Dendritic cell treated with granulocyte-macrophage colony-stimulating factor and Interleukin-4, amounts not matched to agents 40 ng/mL and 50 ng/mL, for 4 days (primary cell): ENCODE data around the gene C2CD3.

Source experiments
- H3K27ac Mint-ChIP-seq: one replicate; pipeline ENCODE4 v1.8.0; 2022; ENCODE audit warnings: mild to moderate bottlenecking, mixed read lengths
- H3K27me3 Mint-ChIP-seq: one replicate; pipeline ENCODE4 v1.8.0; 2022; ENCODE audit warnings: mild to moderate bottlenecking, mixed read lengths
- H3K36me3 Mint-ChIP-seq: one replicate; pipeline ENCODE4 v1.8.0; 2022; ENCODE audit warnings: low read depth, mixed read lengths
- H3K4me1 Mint-ChIP-seq: one replicate; pipeline ENCODE4 v1.8.0; 2022; ENCODE audit warnings: low read depth, mixed read lengths
- H3K4me3 Mint-ChIP-seq: one replicate; pipeline ENCODE4 v1.8.0; 2022; ENCODE audit warnings: mild to moderate bottlenecking, moderate library complexity, mixed read lengths
- H3K9me3 Mint-ChIP-seq: one replicate; pipeline ENCODE4 v1.8.0; 2022; ENCODE audit warnings: mixed read lengths
- intact Hi-C: fragments of 100-400 bp; cut with micrococcal nuclease; formaldehyde crosslinking; loops from one replicate; pipeline ENCODE4 v1.15.0; 2022

The C2CD3 gene

DNA sequence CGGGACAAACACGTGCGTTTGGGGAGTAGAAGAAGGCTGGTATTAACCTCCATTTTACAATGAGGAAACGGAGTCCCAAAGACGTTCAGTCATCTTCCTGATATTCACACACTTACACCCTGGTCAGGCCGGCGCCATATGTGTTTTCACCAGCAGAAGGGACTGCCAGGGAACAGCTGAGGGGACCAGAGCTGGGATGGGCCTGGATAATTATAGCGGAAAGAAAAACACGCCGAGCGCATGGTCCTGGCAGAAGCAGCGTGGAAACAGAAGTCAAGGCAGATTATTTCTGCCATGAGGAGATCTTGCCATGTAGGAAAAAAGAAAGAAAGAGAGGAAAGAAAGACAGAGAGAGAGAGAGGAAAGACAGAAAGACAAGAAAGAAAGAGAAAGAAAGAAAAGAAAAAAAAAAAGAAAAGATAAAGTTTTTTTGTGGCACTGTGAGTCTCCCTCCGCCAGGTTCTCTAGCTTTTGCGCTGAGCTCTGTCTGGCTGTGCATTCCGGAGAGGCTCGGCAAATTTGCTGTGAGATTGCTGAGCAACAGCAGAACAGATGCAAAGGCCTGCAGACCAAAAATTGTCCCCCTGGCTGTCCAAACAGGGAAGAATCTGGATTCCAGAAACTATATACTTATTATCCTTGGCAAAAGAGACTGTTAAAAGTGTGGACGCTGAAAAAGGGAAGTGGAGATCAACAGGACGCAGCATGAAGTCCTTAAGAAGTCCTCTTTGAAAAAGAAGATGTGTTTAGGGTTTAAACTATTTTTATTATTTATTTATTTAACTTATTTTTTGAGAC lies 186.9 kb downstream of the C2CD3 start:
- Mint-ChIP-seq H3K4me1 (peaks cover 41% of the 10 kb centered on the region), H3K9me3 (no peaks in the 10 kb centered on the region), H3K4me3 (peak overlapping the region; percentile 96), H3K27me3 (no peaks in the 10 kb centered on the region), H3K27ac (peak overlapping the region; percentile 97), H3K36me3 (peaks cover 43% of the 10 kb centered on the region)
- intact Hi-C loops = loop anchor here (1.0 to 5.0 kb wide), 2 partner anchors 11 to 188 kb away; partner anchors contain the start of genes C2CD3 and PPME1

DNA sequence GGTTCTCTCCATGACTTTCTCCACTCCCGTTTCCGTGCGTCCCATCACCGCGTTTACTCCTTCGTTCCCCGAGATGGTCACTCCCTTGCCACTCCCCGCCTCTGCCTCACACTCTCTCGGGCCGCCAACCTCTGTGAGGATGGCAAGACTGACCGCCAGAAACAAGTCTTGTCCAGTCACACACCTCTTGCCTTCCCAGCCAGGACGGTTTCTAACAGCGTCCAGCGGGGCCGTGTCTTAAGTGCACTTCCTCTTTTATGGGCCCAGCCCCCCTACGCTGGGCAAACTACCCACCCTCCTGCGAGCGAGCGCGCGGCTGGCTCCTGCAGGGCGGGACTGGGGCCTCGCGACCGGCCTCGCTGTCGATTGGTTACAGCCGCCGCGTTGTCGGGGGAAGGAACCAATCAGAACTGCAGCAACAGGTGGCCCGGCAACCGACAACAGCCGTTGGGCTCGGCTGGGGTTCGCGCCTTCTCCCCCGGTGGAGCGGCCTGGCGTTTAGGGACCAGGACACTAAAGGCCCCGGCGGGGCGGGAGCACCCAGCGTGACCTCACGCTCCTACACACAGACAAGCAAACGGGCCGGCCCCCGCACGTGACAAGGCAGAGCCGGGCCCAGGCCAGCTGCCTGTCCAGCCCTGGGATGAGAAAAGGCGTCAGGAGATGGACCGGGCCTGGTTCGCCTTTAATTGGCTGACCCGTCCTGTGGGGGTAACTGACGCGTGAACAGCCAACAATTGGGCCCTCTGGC lies 187.6 kb downstream of the C2CD3 start:
- Mint-ChIP-seq H3K27ac (peak overlapping the region; percentile 97), H3K27me3 (no peaks in the 10 kb centered on the region), H3K36me3 (peaks cover 51% of the 10 kb centered on the region), H3K4me3 (peak overlapping the region; percentile 96), H3K4me1 (peaks cover 48% of the 10 kb centered on the region), H3K9me3 (no peaks in the 10 kb centered on the region)
- intact Hi-C loops = loop anchor here (1.0 to 5.0 kb wide), 2 partner anchors 12 to 189 kb away; partner anchors contain the start of genes C2CD3 and PPME1

GRCh38 chr11:73982595-73982989 lies 188.2 kb downstream of the C2CD3 start, which contains the start of gene UCP2:
Gene UCP2, minus strand, starts transcription at chr11:73982843. Its CDS starts 4,465 bp downstream, at chr11:73978378.
- Mint-ChIP-seq H3K27me3 (no peaks in the 10 kb centered on the region), H3K4me3 (peak within 1 kb of the TSS; percentile 96), H3K4me1 (peaks cover 54% of the 10 kb centered on the region), H3K9me3 (no peaks in the 10 kb centered on the region), H3K36me3 (peaks cover 57% of the 10 kb centered on the region), H3K27ac (peak within 1 kb of the TSS; percentile 97)
- intact Hi-C loops = loop anchor here (5.0 kb wide), 1 partner anchor 190 kb away; the partner anchor contains the start of genes C2CD3 and PPME1

DNA sequence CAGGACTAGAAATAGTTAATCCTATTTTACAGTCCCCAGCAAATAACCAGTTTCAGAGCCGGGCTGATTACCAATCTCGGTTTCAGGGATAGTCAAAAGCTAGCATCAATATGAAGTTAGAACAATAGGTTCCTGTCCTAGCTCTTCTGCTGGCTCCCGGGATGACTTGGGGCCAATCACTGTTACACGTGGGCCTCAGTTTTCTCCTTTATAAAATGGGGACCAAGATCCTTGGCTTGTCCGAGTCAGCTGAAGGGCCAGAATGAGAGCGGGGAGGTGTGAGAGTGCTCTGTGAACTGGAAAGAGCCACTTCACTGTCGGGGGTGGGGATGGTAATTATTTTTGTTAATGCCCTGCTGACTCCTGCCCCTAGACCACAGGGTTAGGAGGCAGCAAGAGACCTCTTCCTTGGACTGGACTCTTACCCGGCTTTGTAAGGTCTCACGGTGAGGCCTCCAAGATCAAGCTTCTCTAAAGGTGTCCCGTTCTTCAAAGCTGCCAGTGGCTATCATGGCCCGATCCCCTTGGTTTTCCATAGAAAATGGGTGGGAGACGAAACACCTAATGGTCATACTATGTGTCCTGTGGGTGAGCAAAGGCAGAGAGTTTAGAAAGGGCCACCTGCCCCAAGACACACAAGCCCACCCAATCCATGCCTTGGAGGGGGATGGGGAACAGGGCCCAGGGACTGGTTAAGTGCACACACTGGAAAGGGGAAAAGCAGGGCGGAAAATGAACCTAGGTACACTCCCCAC lies 189.6 kb downstream of the C2CD3 start:
- intact Hi-C loops = loop anchor here (2.0 to 5.0 kb wide), 2 partner anchors 44 to 191 kb away; partner anchors contain the start of genes C2CD3 and PPME1
- H3K4me1 Mint-ChIP-seq = peaks cover 67% of the 10 kb centered on the region

GRCh38 chr11:73980001-73980961 lies 190.5 kb downstream of the C2CD3 start:
- intact Hi-C loops = loop anchor here (2.0 to 5.0 kb wide), 2 partner anchors 45 to 192 kb away; partner anchors contain the start of genes C2CD3 and PPME1
- Mint-ChIP-seq H3K27me3 (no peaks in the 10 kb centered on the region), H3K4me3 (peak overlapping the region; percentile 96), H3K9me3 (no peaks in the 10 kb centered on the region), H3K4me1 (peaks cover 77% of the 10 kb centered on the region), H3K36me3 (peaks cover 80% of the 10 kb centered on the region), H3K27ac (peak overlapping the region; percentile 97)

More for the DNA sequence above, 189.6 kb downstream of the C2CD3 start:
- Mint-ChIP-seq H3K9me3 (no peaks in the 10 kb centered on the region), H3K27ac (peak overlapping the region; percentile 97), H3K27me3 (no peaks in the 10 kb centered on the region), H3K36me3 (peaks cover 70% of the 10 kb centered on the region), H3K4me3 (peak overlapping the region; percentile 96)

DNA sequence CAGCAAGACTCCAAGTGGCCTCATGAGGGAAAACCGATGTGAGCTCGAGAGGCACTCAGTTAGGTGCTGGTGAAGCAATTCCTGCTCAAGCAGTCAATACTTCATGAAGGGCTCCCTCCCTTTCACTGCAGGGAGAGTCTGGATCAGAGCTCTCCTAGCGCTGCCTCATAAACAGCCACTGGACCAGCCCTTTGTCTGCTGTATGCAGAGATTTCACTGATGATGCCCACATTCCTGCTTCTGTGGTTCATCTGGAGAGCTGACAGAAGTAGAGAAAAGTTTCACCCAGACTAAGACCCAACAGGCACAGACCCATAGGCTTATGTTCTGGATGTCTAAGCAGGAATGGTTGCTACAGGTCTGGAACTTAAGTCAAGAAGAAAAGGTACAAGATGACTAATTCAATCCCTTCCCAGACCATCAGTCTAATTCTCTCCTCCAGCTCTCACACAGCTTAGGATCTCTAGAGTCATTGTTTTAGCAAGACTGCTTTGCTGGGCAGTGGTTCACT lies 192.2 kb downstream of the C2CD3 start:
- H3K27me3 Mint-ChIP-seq = no peaks in the 10 kb centered on the region
- intact Hi-C loops = no loop called here
- peaks cover 96% of the 10 kb centered on the region for H3K36me3 Mint-ChIP-seq
- H3K9me3 Mint-ChIP-seq = no peaks in the 10 kb centered on the region
- peak overlapping the region; percentile 97 for H3K27ac Mint-ChIP-seq
- H3K4me1 Mint-ChIP-seq = peaks cover 88% of the 10 kb centered on the region
- peak overlapping the region; percentile 96 for H3K4me3 Mint-ChIP-seq

DNA sequence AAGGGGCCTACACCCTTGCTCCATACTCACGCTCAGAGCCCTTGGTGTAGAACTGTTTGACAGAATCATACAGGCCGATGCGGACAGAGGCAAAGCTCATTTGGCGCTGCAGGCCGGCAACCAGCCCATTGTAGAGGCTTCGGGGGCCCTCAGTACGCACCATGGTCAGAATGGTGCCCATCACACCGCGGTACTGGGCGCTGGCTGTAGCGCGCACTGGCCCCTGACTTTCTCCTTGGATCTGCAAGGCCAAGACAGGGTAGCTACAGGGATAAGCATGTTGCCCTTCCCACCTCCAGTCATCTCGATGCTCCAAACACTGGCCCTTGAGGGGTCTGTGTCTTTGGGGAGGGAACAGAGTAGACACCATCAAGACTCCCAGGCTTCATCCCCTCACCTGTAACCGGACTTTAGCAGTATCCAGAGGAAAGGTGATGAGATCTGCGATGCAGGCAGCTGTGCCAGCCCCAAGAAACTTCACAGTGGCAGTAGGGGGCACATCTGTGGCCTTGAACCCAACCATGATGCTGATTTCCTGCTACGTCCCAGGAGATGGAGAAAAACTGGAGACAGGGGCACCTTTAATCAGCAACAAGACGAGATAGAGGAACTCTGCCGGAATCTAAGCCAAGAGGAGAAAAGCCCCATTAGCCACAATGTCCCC lies 192.8 kb downstream of the C2CD3 start:
- H3K27ac Mint-ChIP-seq = peak overlapping the region; percentile 97
- H3K9me3 Mint-ChIP-seq = no peaks in the 10 kb centered on the region
- H3K27me3 Mint-ChIP-seq = no peaks in the 10 kb centered on the region
- intact Hi-C loops = no loop called here
- peaks cover 100% of the 10 kb centered on the region for H3K36me3 Mint-ChIP-seq
- H3K4me3 Mint-ChIP-seq = peak overlapping the region; percentile 30
- peaks cover 88% of the 10 kb centered on the region for H3K4me1 Mint-ChIP-seq

GRCh38 chr11:73976451-73977151 lies 194.2 kb downstream of the C2CD3 start:
- Mint-ChIP-seq H3K9me3 (no peaks in the 10 kb centered on the region), H3K4me1 (peaks cover 89% of the 10 kb centered on the region), H3K4me3 (peak overlapping the region; percentile 9), H3K27me3 (no peaks in the 10 kb centered on the region), H3K36me3 (peaks cover 89% of the 10 kb centered on the region), H3K27ac (peak overlapping the region; percentile 75)
- intact Hi-C loops = no loop called here

- Mint-ChIP-seq H3K4me3 (peak overlapping the region; percentile 20), H3K4me1 (peaks cover 86% of the 10 kb centered on the region), H3K36me3 (peaks cover 78% of the 10 kb centered on the region), H3K9me3 (no peaks in the 10 kb centered on the region), H3K27me3 (no peaks in the 10 kb centered on the region), H3K27ac (peak overlapping the region; percentile 75)
- intact Hi-C loops = no loop called here
Observed at GRCh38 chr11:73975479-73975757, 195.4 kb downstream of the C2CD3 start.

DNA sequence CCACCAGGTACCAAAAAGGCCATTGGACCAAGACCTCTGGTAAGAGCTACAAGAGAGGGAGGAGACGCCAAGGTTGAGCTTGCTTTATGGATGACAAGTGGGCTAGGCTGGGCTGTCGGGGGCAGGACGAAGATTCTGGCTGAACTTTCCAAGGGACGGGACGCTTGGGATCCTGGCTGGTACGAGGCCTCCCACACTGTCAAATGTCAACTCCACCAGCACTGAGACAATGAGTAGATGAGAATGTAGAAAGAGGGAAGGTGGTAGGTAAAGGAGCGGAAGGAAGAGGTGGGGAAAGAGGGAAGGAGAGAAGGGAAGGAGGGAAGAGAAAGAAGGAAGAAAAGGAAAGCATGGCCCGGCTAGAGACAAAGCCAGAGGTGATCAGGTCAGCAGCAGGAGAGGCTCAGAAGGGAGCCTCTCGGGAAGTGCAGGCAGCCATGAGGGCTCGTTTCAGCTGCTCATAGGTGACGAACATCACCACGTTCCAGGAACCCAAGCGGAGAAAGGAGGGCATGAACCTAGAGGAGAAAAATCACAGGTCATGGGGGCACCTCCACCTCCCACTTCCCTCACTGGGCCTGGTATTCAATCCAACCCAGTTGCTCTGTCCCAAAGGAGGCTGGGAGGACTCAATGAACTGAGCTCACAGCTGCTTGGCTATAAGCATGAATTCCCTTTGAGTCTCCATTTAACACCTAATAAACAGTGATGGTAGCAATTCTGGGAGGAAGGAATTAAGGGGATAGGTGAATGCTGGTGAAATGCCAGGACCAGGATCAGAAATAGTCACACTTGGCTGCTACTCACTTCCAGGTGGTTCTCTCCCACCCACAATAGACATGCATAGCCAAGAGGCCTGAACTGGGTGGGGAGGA lies 196.0 kb downstream of the C2CD3 start:
- Mint-ChIP-seq H3K27ac (peak overlapping the region; percentile 75), H3K36me3 (peaks cover 72% of the 10 kb centered on the region), H3K4me3 (peak overlapping the region; percentile 20), H3K27me3 (no peaks in the 10 kb centered on the region), H3K4me1 (peaks cover 86% of the 10 kb centered on the region), H3K9me3 (no peaks in the 10 kb centered on the region)
- intact Hi-C loops = no loop called here
